ENCODE results near the gene INIP. TPM values are rescaled to one million over a fixed set of nuclear protein-coding genes. Genes with fewer than 3 reads are reported as not detected.

The INIP gene
- total RNA-seq, 1 donor = 15.6 TPM

DNA sequence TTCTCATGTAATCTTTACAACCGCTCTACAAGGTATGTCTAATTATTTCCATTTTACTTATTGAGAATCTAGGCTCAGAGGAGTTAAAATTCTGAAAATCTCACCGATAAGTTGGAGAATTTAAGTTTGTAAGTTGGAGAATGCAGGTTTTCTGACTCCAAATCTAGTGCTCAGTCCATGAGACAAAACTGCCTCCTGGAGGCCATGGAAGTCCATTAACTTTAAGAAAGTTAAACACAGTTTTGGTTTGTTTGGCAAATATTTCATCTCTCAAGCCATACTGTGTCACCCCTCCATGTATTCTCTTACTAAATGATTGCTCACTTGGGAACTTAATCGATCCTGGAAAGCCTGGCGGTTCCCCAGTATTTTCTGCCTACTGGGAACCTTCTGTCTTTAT, 52.6 kb downstream of the INIP start:
- Histone ChIP-seq H3K27me3 (ENCODE audit: insufficient read depth, low read length) (no peaks in the 10 kb centered on the region), H4K20me1 (ENCODE audit: insufficient read depth, low read length) (no peaks in the 10 kb centered on the region), H3K4me3 (ENCODE audit: insufficient read depth, low read length) (no peak overlapping the region), H3K27ac (ENCODE audit: low read depth, low read length) (no peak overlapping the region), H3K4me2 (ENCODE audit: insufficient read depth, low read length) (no peak overlapping the region), H3K9me3 (ENCODE audit: low read depth, low read length) (no peaks in the 10 kb centered on the region), H2AFZ (ENCODE audit: low read length) (no peak overlapping the region), H3K36me3 (ENCODE audit: insufficient read depth, low read length) (no peaks in the 10 kb centered on the region), H3K4me1 (ENCODE audit: insufficient read depth, low read length) (peaks cover 10% of the 10 kb centered on the region), H3K79me2 (ENCODE audit: insufficient read depth, low read length) (no peaks in the 10 kb centered on the region)
- DNase-seq (ENCODE audit: insufficient read length, low spot score, missing footprints) = no peak
- TF ChIP-seq, protein P1, sequence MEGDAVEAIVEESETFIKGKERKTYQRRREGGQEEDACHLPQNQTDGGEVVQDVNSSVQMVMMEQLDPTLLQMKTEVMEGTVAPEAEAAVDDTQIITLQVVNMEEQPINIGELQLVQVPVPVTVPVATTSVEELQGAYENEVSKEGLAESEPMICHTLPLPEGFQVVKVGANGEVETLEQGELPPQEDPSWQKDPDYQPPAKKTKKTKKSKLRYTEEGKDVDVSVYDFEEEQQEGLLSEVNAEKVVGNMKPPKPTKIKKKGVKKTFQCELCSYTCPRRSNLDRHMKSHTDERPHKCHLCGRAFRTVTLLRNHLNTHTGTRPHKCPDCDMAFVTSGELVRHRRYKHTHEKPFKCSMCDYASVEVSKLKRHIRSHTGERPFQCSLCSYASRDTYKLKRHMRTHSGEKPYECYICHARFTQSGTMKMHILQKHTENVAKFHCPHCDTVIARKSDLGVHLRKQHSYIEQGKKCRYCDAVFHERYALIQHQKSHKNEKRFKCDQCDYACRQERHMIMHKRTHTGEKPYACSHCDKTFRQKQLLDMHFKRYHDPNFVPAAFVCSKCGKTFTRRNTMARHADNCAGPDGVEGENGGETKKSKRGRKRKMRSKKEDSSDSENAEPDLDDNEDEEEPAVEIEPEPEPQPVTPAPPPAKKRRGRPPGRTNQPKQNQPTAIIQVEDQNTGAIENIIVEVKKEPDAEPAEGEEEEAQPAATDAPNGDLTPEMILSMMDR (IDR thresholded peaks at IDR 0.05; ENCODE audit: extremely low read depth, low read depth, low read length) = peak; percentile 49

DNA sequence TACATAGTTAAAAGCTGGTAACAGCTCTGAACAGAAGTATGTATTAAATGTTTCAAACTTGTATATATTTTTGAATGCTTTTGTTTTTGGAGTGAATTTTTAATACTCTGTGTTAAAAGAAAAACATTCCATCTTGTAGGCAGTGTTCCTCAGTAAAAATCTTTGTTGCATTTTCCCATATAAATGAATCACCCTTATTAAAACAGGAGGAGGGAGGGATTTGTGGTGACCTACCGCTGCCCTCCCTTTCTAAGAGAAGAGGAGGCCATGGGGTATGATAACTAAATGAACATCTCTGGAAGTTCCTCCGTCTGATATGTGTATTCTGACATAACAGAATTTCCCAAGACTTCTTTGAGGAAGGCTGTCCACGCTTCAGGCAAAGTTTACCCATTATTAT, 53.4 kb downstream of the INIP start:
- Histone ChIP-seq H3K27me3 (ENCODE audit: insufficient read depth, low read length) (no peaks in the 10 kb centered on the region), H3K79me2 (ENCODE audit: insufficient read depth, low read length) (no peaks in the 10 kb centered on the region), H2AFZ (ENCODE audit: low read length) (no peak overlapping the region), H3K27ac (ENCODE audit: low read depth, low read length) (no peak overlapping the region), H3K36me3 (ENCODE audit: insufficient read depth, low read length) (no peaks in the 10 kb centered on the region), H3K4me1 (ENCODE audit: insufficient read depth, low read length) (peaks cover 10% of the 10 kb centered on the region), H3K9me3 (ENCODE audit: low read depth, low read length) (no peaks in the 10 kb centered on the region), H3K4me3 (ENCODE audit: insufficient read depth, low read length) (no peak overlapping the region), H4K20me1 (ENCODE audit: insufficient read depth, low read length) (no peaks in the 10 kb centered on the region), H3K4me2 (ENCODE audit: insufficient read depth, low read length) (peak overlapping the region; percentile 24)
- peak; percentile 86 for DNase-seq (ENCODE audit: insufficient read length, low spot score, missing footprints)
- TF ChIP-seq, protein P1 (IDR thresholded peaks at IDR 0.05; ENCODE audit: extremely low read depth, low read depth, low read length) = no peak

DNA sequence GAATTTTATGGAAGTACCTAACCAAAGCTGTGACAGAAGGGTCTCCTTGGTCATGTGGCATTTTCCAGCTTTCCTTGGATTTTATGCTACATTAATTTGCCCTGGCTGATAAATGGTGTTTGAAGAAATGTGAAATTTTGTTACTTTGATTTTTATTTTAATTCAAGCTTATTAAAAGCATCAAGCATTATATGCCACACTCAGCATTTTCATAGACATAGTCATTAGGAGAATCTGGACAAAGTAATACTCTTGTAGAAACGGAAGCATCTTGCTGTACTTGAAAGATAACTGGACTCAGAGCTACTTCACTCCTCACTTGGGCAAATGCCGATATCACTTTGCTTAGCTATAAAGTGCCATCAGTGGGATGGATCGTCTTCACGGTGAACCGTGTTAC, 54.2 kb downstream of the INIP start:
- no peak for DNase-seq (ENCODE audit: insufficient read length, low spot score, missing footprints)
- no peaks in the 10 kb centered on the region for H3K9me3 ChIP-seq (ENCODE audit: low read depth, low read length)

DNA sequence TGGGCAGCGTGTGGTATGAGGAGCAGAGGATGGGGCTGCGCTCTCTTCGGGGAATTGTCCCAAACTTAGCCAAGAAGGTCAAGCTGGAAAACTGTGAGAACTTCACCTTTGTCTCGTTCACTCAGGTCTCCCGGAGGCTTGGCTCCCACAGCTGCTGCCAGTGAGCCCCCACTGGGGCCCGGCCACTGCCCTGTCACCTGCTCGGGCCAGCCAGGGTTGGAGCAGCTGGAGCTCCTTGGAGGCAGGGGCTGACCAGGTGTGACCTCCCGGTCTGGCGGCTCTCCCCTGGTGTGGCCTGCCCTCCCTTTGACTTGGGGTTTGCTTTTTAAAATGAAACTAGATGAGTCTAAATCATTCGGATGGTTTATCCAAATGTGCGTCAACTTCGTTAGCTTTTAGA, 58.0 kb downstream of the INIP start:
- DNase-seq (ENCODE audit: insufficient read length, low spot score, missing footprints) = no peak
- no peaks in the 10 kb centered on the region for H3K9me3 ChIP-seq (ENCODE audit: low read depth, low read length)

More for the DNA sequence above, 54.2 kb downstream of the INIP start:
- Histone ChIP-seq H4K20me1 (ENCODE audit: insufficient read depth, low read length) (no peaks in the 10 kb centered on the region), H3K36me3 (ENCODE audit: insufficient read depth, low read length) (no peaks in the 10 kb centered on the region), H3K27me3 (ENCODE audit: insufficient read depth, low read length) (no peaks in the 10 kb centered on the region), H3K4me3 (ENCODE audit: insufficient read depth, low read length) (no peak overlapping the region), H3K79me2 (ENCODE audit: insufficient read depth, low read length) (no peaks in the 10 kb centered on the region), H3K4me2 (ENCODE audit: insufficient read depth, low read length) (no peak overlapping the region), H3K27ac (ENCODE audit: low read depth, low read length) (no peak overlapping the region), H2AFZ (ENCODE audit: low read length) (no peak overlapping the region), H3K4me1 (ENCODE audit: insufficient read depth, low read length) (peaks cover 10% of the 10 kb centered on the region)
- TF ChIP-seq, protein P1 (IDR thresholded peaks at IDR 0.05; ENCODE audit: extremely low read depth, low read depth, low read length) = no peak

More for the DNA sequence above, 58.0 kb downstream of the INIP start:
- Histone ChIP-seq H2AFZ (ENCODE audit: low read length) (no peak overlapping the region), H3K27ac (ENCODE audit: low read depth, low read length) (no peak overlapping the region), H3K36me3 (ENCODE audit: insufficient read depth, low read length) (no peaks in the 10 kb centered on the region), H3K27me3 (ENCODE audit: insufficient read depth, low read length) (no peaks in the 10 kb centered on the region), H3K4me1 (ENCODE audit: insufficient read depth, low read length) (peaks cover 9% of the 10 kb centered on the region), H3K4me3 (ENCODE audit: insufficient read depth, low read length) (no peak overlapping the region), H4K20me1 (ENCODE audit: insufficient read depth, low read length) (no peaks in the 10 kb centered on the region), H3K79me2 (ENCODE audit: insufficient read depth, low read length) (no peaks in the 10 kb centered on the region), H3K4me2 (ENCODE audit: insufficient read depth, low read length) (no peak overlapping the region)
- TF ChIP-seq, protein P1 (IDR thresholded peaks at IDR 0.05; ENCODE audit: extremely low read depth, low read depth, low read length) = no peak
